Right renal cortex interstitium (tissue), 3 donors: ENCODE results near the gene LUC7L2. TPM values are rescaled to one million over a fixed set of nuclear protein-coding genes. Genes with fewer than 3 reads are reported as not detected.
"Not testable (repeated sequence)": the region's sequence is repeated elsewhere in the genome, so short reads cannot be mapped to it uniquely, and the experiment has no call there.

Experiments used
- DNase-seq, 3 donors: peaks; one replicate each; pipeline ENCODE4 v3.0.0-alpha.2; 2013; ENCODE audit warnings: low read depth in 3 of 3, low spot score in 2 of 3
- polyA plus RNA-seq, 3 donors: library from polyadenylated mRNA; unstranded; fragments of 120-200 nt; gene quantifications; one replicate each; pipeline ENCODE4 v1.2.1, GENCODE V29; 2013; ENCODE audit not compliant: insufficient read length in 3 of 3

LUC7L2 gene
- polyA plus RNA-seq, 3 donors = 116 to 139 (median 124) TPM

DNA sequence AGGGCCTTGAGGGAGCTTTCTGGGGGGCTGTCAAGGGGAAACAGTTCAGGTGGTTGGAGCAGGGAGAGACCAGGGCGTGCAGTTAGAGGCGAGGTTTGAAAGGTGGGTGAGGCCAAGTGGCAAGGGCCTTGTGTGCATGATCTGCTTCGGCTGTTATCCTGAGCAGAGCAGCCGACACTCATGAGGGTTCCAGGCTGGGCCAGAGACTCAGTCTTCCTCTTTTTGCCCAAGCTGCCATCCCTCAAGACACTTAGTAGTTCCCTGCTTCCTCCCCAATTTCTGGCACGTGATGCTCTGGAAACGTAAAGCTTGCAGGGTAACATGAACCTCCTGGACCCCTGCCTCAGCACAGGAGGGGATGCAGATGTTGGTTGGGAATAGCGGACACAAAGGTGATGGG lies 79.7 kb downstream of the LUC7L2 start:
- no peak for DNase-seq

DNA sequence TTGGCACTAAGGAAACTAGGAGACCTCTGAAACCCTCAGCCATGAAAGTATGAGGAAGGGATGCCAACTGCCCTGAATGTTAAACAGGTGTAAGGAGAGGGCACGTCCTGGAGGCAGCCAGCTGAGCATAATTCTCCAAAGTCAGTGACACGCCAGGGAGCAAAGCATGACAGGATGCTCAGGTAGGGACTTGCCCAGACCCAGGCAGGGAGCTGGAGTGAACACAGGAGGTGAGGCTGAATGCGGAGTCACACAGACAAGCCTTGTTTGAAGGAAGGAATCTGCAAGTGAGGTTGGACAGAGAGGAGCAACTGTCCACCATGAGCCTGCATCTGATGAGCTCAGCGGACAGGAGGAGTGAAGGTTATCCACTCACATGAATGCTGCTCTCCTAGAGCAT lies 82.3 kb downstream of the LUC7L2 start:
- no peak for DNase-seq

DNA sequence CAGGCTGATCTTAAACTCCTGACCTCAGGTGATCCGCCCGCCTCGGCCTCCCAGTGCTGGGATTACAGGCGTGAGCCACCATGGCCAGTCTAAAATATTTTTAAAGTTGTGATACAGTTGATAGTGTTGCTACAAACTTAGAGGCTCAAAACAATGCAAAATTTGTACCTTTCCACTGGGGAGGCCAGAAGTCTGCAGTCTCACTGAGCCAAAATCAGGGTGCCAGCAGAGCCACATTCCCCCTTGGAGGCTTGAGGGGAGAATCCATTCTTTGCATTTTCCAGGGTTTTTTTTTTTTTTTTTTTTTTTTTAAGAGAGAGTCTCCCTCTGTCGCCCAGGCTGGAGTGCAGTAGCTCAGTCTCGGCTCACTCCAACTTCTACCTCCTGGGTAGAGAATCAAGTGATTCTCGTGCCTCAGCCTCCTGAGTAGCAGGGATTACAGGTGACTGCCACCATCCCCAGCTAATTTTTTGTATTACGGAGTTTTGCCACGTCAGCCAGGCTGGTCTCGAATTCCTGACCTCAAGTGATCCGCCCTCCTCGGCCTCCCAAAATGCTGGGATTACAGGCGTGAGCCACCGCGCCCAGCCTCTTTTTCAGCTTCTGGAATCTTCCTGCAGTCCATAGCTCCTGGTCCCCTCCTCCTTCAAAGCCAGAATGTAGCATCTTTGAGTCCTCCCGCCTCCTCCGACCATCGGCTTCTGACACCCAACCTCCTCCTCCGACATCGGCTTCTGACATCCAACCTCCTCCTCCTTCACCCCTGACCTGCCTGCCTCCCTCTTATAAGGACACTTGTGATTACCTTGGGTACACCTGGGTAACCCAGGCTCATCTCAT lies 86.6 kb downstream of the LUC7L2 start:
- no peak for DNase-seq

DNA sequence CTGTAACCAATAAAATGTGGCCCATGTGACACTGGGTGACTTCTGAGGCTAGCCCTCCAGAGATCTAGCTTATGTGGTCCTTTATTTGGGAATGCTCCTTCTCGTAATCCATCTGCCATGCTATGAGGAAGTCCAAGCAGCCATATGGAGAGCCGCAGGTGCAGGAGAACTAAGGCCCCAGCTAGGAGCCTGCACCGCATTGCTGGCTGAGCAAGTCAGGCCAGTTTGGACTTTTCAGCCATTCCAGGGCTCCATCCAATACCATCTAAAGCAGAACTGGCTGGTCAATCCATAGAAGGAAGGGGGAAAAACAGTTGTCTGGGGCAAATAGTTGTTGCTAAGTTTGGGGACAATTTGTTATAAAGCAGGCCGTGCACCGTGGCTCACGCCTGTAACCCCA lies 91.2 kb downstream of the LUC7L2 start:
- no peak for DNase-seq

DNA sequence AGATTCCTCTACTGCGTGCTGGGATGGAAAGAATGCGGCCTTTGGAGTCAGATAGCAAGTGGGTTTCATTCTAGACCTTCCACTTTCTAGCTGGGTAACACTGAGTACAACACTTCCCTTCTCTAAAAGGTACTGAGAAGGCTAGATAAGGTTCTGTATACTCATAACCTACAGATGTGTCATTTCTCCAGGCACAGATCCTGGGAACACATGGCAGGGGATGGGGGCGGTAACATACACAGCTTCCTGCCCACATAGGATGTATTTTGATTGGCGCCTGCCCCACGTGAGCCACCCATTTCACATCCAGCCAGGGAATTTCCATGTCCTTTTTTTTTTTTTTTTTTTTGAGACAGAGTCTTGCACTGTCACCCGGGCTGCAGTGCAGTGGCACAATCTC lies 91.9 kb downstream of the LUC7L2 start:
- no peak for DNase-seq

DNA sequence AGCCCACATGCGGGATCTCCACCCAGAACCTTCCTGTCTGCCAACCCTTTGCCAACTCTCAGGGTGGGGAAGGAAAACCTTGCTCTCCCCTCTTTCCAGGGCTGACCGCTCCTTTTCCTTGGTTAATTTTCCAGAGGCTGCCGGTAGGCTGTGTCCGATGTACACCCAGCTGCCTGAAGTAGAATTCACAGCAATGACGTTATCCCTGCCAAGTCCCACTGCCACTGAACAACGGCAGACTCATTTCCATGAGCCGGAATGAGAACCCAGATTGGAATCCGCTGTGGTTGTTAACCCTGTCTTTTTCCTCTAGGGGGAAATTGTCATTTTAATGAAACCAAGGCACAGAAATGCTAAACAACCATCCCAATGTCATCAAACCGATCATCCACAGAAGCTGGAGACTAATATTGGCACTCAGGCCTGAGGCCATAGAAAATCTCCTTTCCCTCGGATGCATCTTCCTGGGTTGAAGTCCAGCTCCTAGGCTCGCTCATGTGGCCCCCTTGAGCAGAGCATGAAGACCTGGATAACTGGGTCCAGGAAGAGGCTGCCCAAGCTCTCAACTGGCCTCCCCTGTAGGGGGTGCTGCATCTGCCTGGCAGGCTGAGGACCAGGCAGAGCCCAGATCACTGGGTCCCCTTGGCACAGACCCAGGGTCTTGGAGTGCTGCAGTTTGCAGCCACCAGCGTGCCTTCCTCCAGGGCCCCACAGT lies 93.4 kb downstream of the LUC7L2 start:
- no peak for DNase-seq

DNA sequence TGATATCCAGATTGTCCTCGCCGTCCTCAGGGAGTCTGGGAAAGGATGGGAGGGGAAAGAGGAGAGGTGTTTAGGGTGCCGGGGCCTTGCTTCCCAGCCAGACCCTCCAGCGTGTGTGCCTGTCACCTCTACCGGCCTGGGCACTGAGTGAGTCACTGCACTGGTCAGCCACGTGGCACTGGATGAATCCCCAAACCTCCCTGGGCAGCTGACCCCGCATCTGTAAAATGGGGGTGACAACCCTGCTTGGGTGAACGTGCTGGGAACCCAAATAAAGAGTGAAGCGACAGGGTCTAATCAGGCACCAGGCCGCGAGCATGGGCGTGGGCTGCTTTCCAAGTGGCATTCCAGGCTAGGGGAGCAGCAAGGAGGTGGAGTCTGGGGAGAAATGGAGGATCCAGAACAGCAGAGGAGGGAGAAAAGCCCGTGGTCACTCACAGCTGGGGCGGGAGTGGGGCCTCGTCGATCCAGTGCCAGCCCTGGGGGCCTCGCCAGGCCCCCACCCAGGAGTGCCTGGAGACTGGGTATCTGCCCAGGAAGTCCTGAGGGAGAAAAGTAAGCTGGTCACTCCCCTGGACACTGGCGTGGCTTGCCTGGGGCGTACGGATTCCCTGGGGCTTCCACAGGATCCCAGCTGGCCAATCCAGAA lies 94.1 kb downstream of the LUC7L2 start:
- no peak for DNase-seq

DNA sequence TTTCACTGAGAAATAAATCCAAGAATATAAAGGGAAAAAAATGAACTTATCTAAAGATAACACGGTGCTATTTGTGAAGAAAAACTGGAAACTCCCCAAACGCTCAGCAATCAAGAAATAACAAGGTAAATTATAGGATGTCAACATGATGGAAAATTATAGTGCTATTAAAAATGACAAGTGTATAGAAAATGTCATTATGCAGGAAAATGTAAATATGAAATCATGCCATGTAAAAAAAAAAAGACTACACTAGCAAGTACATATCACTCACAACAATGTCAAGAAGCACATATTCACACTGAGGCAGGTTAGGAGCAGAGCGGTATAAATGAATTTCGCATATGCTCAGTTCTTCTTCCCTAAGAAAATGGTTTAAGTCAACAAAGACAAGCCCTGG lies 96.1 kb downstream of the LUC7L2 start:
- no peak for DNase-seq

DNA sequence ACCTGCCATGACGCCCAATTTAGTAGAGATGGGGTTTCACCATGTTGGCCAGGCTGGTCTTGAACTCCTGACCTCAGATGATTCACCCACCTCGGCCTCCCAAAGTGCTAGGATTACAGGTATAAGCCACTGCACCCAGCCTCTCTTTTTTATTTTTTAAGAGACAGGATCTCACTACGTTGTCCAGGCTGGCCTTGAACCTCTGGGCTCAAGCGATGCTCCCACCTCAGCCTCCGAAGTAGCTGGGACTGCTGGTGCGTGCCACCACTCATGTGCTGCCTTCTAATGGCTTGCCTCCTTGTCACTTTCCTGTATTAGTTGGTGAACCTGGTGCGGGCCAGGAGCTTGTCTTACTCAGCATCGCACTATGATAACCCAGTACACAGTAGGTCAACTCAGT lies 96.8 kb downstream of the LUC7L2 start:
- no peak for DNase-seq

DNA sequence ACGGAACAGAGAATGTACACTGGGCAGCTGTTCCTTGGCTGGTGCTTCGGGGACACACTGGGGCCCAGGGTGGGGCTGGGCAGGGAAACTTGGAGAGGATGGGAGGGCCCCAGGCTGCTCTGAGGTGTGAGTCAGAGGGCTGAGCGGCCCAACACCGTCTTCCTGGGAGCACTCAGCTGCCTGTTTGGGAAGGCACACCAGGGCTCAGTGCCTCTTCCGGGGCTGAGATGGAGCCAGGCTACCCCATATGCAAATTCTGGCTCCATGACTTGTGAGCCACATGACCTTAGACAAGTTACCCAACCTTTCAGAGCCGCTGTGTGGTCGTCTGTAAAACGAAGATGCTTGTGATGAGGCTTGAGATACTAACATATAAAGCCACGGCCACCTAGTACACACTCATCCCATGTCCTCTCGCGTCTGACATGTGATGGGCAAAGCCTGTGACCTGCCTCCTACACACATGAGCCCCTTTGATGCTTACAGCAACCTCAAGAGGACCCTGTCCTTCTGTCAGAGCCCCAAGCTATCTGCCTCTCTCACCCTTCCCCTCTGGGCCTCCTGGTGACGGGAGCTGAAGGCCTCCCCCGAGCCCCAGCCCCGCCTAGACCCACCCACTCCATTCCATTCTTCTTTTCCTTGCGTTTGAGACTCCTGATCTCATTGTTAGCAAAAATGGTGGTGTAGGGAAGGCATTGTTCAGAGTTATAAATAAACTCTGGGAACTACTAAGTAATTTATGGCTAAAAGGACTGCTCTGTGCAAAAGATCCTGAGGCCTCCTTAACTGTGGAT lies 97.7 kb downstream of the LUC7L2 start:
- DNase-seq = no peak

DNA sequence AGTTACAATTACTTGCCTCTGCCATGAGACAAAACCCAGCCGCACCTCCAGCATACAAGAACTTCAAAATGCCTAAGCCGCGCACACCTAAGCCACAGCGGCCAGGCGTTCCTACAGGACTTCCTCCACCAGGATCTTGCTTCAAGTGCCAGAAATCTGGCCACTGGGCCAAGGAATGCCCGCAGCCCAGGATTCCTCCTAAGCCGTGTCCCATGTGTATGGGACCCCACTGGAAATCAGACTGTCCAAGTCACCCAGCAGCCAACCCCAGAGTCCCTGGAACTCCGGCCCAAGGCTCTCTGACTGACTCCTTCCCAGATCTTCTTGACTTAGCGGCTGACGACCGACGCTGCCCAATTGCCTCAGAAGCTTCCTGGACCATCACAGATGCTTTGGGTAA lies 103.7 kb downstream of the LUC7L2 start:
- not testable (repeated sequence) for DNase-seq

DNA sequence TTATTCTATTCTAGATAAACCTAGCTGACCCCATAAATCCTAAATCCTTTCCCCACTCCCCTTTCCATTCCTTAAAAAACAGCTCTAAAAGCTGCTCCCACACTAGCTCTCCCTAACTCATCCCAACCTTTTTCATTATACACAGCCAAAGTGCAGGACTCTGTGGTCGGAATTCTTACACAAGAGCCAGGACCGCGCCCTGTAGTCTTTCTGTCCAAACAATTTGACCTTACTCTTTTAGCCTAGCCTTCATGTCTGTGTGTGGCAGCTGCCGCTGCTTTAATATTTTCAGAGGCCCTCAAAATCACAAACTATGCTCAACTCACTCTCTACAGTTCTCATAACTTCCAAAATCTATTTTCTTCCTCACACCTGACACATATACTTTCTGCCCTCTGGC lies 104.8 kb downstream of the LUC7L2 start:
- not testable (repeated sequence) for DNase-seq

DNA sequence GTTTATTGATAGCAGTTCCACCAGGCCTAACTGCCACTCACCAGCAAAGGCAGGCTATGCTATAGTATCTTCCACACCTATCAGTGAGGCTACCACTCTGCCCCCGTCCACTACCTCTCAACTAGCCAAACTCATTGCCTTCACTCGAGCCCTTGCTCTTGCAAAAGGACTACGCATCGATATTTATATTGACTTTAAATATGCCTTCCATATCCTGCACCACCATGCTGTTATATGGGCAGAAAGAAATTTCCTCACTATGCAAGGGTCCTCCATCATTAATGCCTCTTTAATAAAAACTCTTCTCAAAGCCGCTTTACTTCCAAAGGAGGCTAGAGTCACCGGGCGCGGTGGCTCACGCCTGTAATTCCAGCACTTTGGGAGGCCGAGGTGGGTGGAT lies 105.4 kb downstream of the LUC7L2 start:
- not testable (repeated sequence) for DNase-seq

DNA sequence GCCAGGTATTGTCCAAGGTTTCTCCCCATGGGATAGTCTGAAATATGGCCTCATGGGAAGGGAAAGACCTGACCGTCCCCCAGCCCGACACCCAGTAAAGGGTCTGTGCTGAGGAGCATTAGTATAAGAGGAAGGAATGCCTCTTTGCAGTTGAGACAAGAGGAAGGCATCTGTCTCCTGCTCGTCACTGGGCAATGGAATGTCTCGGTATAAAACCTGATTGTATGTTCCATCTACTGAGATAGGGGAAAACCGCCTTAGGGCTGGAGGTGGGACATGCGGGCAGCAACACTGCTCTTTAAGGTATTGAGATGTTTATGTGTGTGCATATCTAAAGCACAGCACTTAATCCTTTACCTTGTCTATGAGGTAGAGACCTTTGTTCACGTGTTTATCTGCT lies 108.0 kb downstream of the LUC7L2 start:
- DNase-seq = not testable (repeated sequence)

DNA sequence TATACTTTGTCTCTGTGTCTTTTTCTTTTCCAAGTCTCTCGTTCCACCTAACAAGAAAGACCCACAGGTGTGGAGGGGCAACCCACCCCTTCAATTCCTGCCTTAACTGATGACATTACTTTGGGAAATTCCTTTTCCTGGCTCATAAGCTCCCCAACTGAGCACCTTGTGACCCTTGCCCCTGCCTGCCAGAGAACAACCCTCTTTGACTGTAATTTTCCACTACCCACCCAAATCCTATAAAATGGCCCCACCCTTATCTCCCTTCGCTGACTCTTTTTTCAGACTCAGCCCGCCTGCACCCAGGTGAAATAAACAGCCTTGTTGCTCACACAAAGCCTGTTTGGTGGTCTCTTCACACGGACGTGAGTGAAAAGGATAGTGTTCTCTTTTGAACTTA lies 108.6 kb downstream of the LUC7L2 start:
- DNase-seq = not testable (repeated sequence)

DNA sequence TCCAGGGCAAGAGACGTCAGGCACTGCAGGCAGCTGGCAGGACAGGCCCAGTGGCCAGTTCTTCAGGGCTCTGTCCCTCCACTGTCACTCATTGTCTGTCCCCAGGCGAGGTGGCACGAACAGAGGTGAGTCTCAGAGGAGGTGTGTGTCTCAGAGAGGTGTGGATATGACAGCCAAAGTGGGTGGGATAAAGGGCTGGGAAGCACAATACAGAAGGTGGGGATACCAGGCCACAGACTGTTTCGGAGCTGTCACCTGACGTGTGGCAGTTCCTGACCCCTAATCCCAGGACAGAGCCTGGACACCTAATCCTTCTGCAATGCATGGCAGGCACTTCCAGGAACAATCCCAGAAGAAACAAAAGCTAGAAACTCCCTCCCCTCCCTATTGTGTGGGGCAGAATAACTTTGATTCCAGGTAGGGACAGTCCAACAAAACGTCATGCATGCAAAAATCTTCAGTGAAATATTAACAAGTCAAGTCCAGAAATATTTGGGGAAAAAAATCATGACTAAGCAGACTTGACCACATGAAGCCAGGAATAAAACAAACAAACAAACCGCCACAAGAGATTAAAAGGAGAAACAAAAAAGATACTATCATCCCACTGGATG lies 112.2 kb downstream of the LUC7L2 start:
- no peak for DNase-seq
